GM21825 (cell line): ENCODE results near the gene OR2T29.
A peak's percentile ranks its signal among the peaks of the same experiment; 100 is the strongest.
"Not testable (repeated sequence)": the region's sequence is repeated elsewhere in the genome, so short reads cannot be mapped to it uniquely, and the experiment has no call there.

Experiments used
- ATAC-seq: cut with Tn5 transposase; IDR thresholded peaks from one replicate; pipeline ENCODE4 v1.9.1; 2021; ENCODE audit warnings: mild to moderate bottlenecking, moderate library complexity; ENCODE audit not compliant: unreplicated experiment

The OR2T29 gene

GRCh38 chr1:248562672-248563071 is at the start of gene OR2T29:
Gene OR2T29 (minus strand): TSS chr1:248562772. CDS start chr1:248559491, 3,281 bp downstream.
- ATAC-seq, result not testable (repeated sequence)

- no peak for ATAC-seq
Observed at GRCh38 chr1:248611883-248612414, 49.4 kb upstream of the OR2T29 start.

GRCh38 chr1:248610301-248610700 is 47.7 kb upstream of the OR2T29 start:
- ATAC-seq, result no peak

GRCh38 chr1:248599396-248599795 is 36.8 kb upstream of the OR2T29 start:
- ATAC-seq, result no peak

- ATAC-seq, result no peak
Observed at GRCh38 chr1:248597589-248597988, 35.0 kb upstream of the OR2T29 start, which contains the start of gene OR2T10. Gene OR2T10 (minus strand): TSS chr1:248597700. CDS start chr1:248593768, 3,932 bp downstream.

- no peak for ATAC-seq
Observed at GRCh38 chr1:248596615-248597014, 34.0 kb upstream of the OR2T29 start.

GRCh38 chr1:248593226-248593625 is 30.7 kb upstream of the OR2T29 start:
- no peak for ATAC-seq

GRCh38 chr1:248592655-248593054 is 30.1 kb upstream of the OR2T29 start:
- no peak for ATAC-seq

GRCh38 chr1:248590055-248590454 is 27.5 kb upstream of the OR2T29 start:
- ATAC-seq, result no peak

GRCh38 chr1:248589334-248589733 is 26.8 kb upstream of the OR2T29 start:
- ATAC-seq, result no peak

GRCh38 chr1:248585266-248585665 is 22.7 kb upstream of the OR2T29 start:
- no peak for ATAC-seq

GRCh38 chr1:248576260-248576980 is 13.8 kb upstream of the OR2T29 start:
- ATAC-seq, result no peak

- ATAC-seq, result not testable (repeated sequence)
Observed at GRCh38 chr1:248574657-248575056, 12.1 kb upstream of the OR2T29 start, which contains the start of gene OR2T34. Gene OR2T34 (minus strand): TSS chr1:248574757. CDS start chr1:248574757, 0 bp downstream.

- ATAC-seq, result not testable (repeated sequence)
Observed at GRCh38 chr1:248573856-248574255, 11.3 kb upstream of the OR2T29 start.

GRCh38 chr1:248572049-248572448 is 9.5 kb upstream of the OR2T29 start:
- peak; percentile 90 for ATAC-seq

GRCh38 chr1:248570811-248571210 is 8.2 kb upstream of the OR2T29 start:
- not testable (repeated sequence) for ATAC-seq

- ATAC-seq, result not testable (repeated sequence)
Observed at GRCh38 chr1:248569049-248569448, 6.5 kb upstream of the OR2T29 start.

GRCh38 chr1:248565530-248566373 is 3.2 kb upstream of the OR2T29 start:
- ATAC-seq, result not testable (repeated sequence)

GRCh38 chr1:248551027-248551426 is 11.5 kb downstream of the OR2T29 start:
- not testable (repeated sequence) for ATAC-seq

GRCh38 chr1:248547383-248547782 is 15.2 kb downstream of the OR2T29 start:
- not testable (repeated sequence) for ATAC-seq

- ATAC-seq, result not testable (repeated sequence)
Observed at GRCh38 chr1:248537449-248537848, 25.1 kb downstream of the OR2T29 start.
